Kidney (tissue), 14 donors: ENCODE measurements around the gene CUEDC1. TPM values are rescaled to one million over a fixed set of nuclear protein-coding genes. Genes with fewer than 3 reads are reported as not detected.

Experiments used
- DNase-seq, 5 donors: peaks; one replicate each; pipeline ENCODE4 v3.0.0-alpha.2; 2013 to 2020
- FAIRE-seq: peaks from 2 replicates; lab custom pipeline; 2012; peaks lifted over from hg19 to GRCh38; lab: Jason Lieb, UNC
- H3K27ac ChIP-seq, 2 donors: one replicate each; pipeline ENCODE4 v1.7.0; 2013; ENCODE audit warnings: low read depth in 2 of 2, low read length in 2 of 2, inconsistent platforms in 1 of 2
- H3K27me3 ChIP-seq: one replicate; pipeline ENCODE4 v1.7.1; 2013; ENCODE audit warnings: low read length, inconsistent platforms; ENCODE audit not compliant: control insufficient read depth, insufficient read depth
- H3K36me3 ChIP-seq, 3 donors: one replicate each; pipeline versions ENCODE4 v1.7.0 to v1.7.1; 2013; ENCODE audit warnings: low read length in 3 of 3, control low read depth in 1 of 3, inconsistent platforms in 1 of 3; ENCODE audit not compliant: insufficient read depth in 3 of 3, control insufficient read depth in 2 of 3
- H3K4me1 ChIP-seq, 3 donors: one replicate each; pipeline versions ENCODE4 v1.7.0 to v1.7.1; 2013; ENCODE audit warnings: low read length in 3 of 3, inconsistent platforms in 1 of 3, low read depth in 1 of 3; ENCODE audit not compliant: control insufficient read depth in 2 of 3, insufficient read depth in 2 of 3
- H3K4me3 ChIP-seq, 3 donors: one replicate each; pipeline versions ENCODE4 v1.7.0 to v1.8.1; 2013; ENCODE audit warnings: low read length in 3 of 3, control low read depth in 1 of 3, inconsistent platforms in 1 of 3
- H3K9ac ChIP-seq, 3 donors: one replicate each; pipeline versions ENCODE4 v1.7.0 to v1.7.1; 2013; ENCODE audit warnings: low read length in 3 of 3, control low read depth in 1 of 3, inconsistent platforms in 1 of 3
- H3K9me3 ChIP-seq, 3 donors: one replicate each; pipeline versions ENCODE4 v1.7.0 to v1.7.1; 2013; ENCODE audit warnings: low read length in 3 of 3, control low read depth in 1 of 3, inconsistent platforms in 1 of 3; ENCODE audit not compliant: control insufficient read depth in 2 of 3, insufficient read depth in 1 of 3
- CTCF ChIP-seq: IDR thresholded peaks from 3 replicates; pipeline ENCODE4 v1.5.1; 2012; ENCODE audit warnings: mild to moderate bottlenecking, moderate library complexity, borderline replicate concordance; ENCODE audit not compliant: insufficient read depth; ENCODE audit errors: extremely low read depth
- intact Hi-C: fragments of 100-400 bp; cut with DNase I; formaldehyde crosslinking; loops from one replicate; pipeline ENCODE4 v1.11.1; 2022
- polyA plus RNA-seq: library from polyadenylated mRNA; stranded (reverse); fragments of 350-450 nt; fragmentation: Illumina TruSeq; extraction: RNeasy Lipid Tissue Mini Kit (QIAGEN cat#74804); gene quantifications from one replicate; pipeline ENCODE4 v1.2.3, GENCODE V29; 2014; ENCODE audit warnings: low read depth, low replicate concordance; ENCODE audit not compliant: insufficient read depth
- total RNA-seq: library from RNA; stranded (reverse); fragmentation: NEBNext Ultra II Directional; extraction: Animal tissue kit (Norgen Biotek cat#: 25700); gene quantifications from one replicate; pipeline ENCODE4 v1.2.1, GENCODE V29; 2021
- donor health status: control.
- donor health status: control.
- donor health status: control.
- donor health status: control.
- donor health status: control.
- donor health status: DM: yes; HTN: yes; CAD: no.
- donor health status: Normal renal cell carcinoma (clear cell type).

The CUEDC1 gene
- total and polyA plus RNA-seq, 2 donors from 2014 or later, result 33.0 to 52.3 TPM

DNA sequence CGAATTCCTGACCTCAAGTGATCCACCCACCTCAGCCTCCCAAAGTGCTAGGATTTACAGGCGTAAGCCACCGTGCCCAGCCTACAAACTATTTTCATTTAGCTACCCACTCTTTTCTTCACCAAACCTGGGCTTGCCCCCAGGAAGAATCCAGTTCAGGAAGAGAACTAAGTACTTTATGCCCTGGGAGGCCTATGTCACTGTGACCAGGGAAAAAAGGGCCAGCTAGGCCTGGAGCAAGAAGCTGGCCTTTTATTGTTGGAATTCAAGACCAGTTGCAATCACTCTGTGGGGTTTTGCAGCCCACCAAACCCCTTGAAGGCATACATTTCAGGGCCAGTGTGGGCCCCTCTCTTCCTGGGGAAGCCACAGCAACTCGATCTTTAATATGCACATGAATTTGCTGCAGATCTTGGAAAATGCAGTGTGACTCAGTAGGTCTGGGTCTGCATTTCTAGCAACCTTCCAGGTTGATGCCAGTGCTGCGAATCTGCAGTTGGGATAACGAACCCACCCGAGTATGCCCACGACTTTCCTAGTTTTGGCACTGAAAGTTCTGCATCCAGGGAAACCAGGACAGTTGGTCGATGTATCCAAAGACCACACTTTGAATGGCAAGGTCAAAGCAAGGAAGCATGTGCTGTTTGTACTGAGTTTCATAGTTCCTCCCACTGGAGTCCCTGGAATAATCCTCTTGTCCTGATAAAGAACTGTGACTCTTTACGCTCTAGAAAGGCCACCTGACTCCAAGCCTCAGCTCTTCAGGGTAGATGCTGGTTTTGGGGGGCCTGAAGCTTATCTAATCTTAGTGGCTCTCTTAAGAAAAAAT is 98.2 kb downstream of the CUEDC1 start:
- Histone ChIP-seq H3K27ac (no peak overlapping the region), H3K27me3 (no peaks in the 10 kb centered on the region), H3K4me3 (no peak overlapping the region), H3K36me3 (no peaks in the 10 kb centered on the region), H3K9ac (no peak overlapping the region), H3K9me3 (no peaks in the 10 kb centered on the region), H3K4me1 (peaks cover 0 to 21% (median 11%) of the 10 kb centered on the region in 3 donors)
- TF ChIP-seq CTCF, result no peak
- FAIRE-seq (no peak), DNase-seq (no peak)
- intact Hi-C loops, result loop anchor here (5.0 to 10.0 kb wide), 2 partner anchors 145 to 258 kb away; no protein-coding TSS in a partner anchor

DNA sequence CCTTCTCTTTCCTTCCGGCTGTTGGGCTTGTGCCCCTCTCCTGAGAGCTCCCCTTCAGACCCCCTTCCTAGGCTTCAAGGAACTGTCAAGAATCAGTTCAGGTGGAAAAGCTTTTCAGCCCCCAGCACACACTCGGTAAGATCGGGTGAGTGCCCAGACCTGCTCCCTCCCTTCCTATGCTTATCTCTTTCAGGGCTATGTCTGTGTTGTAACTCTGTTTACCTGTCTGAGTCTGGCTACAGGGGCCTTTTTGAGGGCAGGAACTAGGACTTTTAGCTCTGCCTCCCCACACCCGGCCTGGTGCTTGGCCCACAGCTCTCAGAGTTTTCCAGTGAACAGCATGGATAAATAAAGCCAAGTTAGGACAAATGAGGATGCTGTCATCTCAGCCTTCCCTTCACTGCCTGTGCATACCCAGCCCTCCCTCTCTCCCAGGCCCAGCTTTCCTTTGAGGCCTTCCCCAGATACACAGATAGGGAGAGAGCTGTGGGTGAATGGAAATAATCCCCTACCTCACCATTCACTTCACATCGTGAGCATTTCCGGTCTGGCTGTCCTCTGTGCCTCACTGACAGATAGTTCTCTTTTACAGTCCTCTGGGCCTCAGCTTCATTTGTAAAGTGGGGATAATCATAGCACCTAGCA is 99.7 kb downstream of the CUEDC1 start:
- H3K9me3 ChIP-seq, result no peaks in the 10 kb centered on the region

DNA sequence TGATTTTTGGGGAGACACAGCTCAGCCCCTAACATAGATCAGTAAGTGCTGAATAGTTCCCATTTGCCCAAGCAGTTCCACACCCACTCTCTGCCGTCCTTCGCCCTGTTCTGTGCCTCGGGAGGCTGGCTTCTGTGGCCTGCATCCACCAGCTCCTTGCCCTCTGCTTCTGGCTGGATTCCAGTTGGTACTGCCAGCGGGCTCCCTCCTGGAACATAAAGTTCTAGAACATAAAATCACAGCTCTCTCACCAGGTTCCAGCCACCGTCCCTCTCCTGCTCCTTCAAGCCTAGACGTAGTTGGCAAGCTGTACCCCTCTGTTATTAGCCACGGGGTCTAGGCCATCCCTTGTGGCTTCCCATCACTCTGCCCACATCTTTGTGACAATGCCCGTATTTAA is 101.5 kb downstream of the CUEDC1 start:
- peak overlapping the region in 1 of 2 donors; percentile 15 for H3K27ac ChIP-seq
- intact Hi-C loops, result loop anchor here (10.0 kb wide), 1 partner anchor 261 kb away; no protein-coding TSS in a partner anchor
- TF ChIP-seq CTCF, result no peak
- H3K27me3 ChIP-seq, result no peaks in the 10 kb centered on the region
- H3K9me3 ChIP-seq, result no peaks in the 10 kb centered on the region
- H3K9ac ChIP-seq, result no peak overlapping the region
- DNase-seq, result peak in 1 of 5 donors; percentile 82
- H3K4me3 ChIP-seq, result no peak overlapping the region
- FAIRE-seq, result no peak
- peaks cover 0 to 19% (median 10%) of the 10 kb centered on the region in 3 donors for H3K4me1 ChIP-seq
- no peaks in the 10 kb centered on the region for H3K36me3 ChIP-seq

More for the DNA sequence above, 99.7 kb downstream of the CUEDC1 start:
- H3K27ac ChIP-seq, result no peak overlapping the region
- FAIRE-seq (no peak), DNase-seq (no peak)
- intact Hi-C loops, result loop anchor here (5.0 to 10.0 kb wide), 2 partner anchors 147 to 259 kb away; no protein-coding TSS in a partner anchor
- no peak overlapping the region for H3K9ac ChIP-seq
- no peaks in the 10 kb centered on the region for H3K27me3 ChIP-seq
- no peak for TF ChIP-seq CTCF
- H3K4me3 ChIP-seq, result no peak overlapping the region
- H3K36me3 ChIP-seq, result no peaks in the 10 kb centered on the region
- peaks cover 0 to 17% (median 6%) of the 10 kb centered on the region in 3 donors for H3K4me1 ChIP-seq
